Thoracic aorta (tissue), 2 donors: Measurements from ENCODE around the gene CPT1C. TPM values are rescaled to one million over a fixed set of nuclear protein-coding genes. Genes with fewer than 3 reads are reported as not detected.

ENCODE experiments used
- ATAC-seq: fragments of 150-250 bp; one replicate; pipeline ENCODE4 v1.8.0; 2017; ENCODE audit warnings: low read depth; ENCODE audit not compliant: insufficient number of reproducible peaks, low FRiP score
- DNase-seq: peaks from one replicate; pipeline ENCODE4 v3.0.0-alpha.2; 2020; ENCODE audit warnings: low spot score
- H3K27ac ChIP-seq, 2 donors: fragments of 200-600 bp; sonication (generic); 1 replicate in 1 of 2; 2 replicates in 1 of 2; pipeline ENCODE4 v1.5.1; 2016; ENCODE audit warnings: mild to moderate bottlenecking in 2 of 2, moderate library complexity in 2 of 2
- H3K27me3 ChIP-seq: fragments of 200-600 bp; sonication (generic); replicated peaks from 2 replicates; pipeline ENCODE4 v1.6.0; 2016; ENCODE audit warnings: mild to moderate bottlenecking; ENCODE audit not compliant: insufficient read depth
- H3K36me3 ChIP-seq: fragments of 200-600 bp; sonication (generic); one replicate; pipeline ENCODE4 v1.5.1; 2016
- H3K4me1 ChIP-seq, 2 donors: fragments of 200-600 bp; sonication (generic); 1 replicate in 1 of 2; 2 replicates in 1 of 2; pipeline versions ENCODE4 v1.5.1 to v1.6.0; 2016; ENCODE audit warnings: low read depth in 2 of 2, mild to moderate bottlenecking in 1 of 2; ENCODE audit not compliant: control insufficient read depth in 1 of 2
- H3K4me3 ChIP-seq: fragments of 200-600 bp; sonication (generic); 2 replicates; pipeline ENCODE4 v1.5.1; 2016; ENCODE audit warnings: mild to moderate bottlenecking
- H3K9me3 ChIP-seq: fragments of 200-600 bp; sonication (generic); 2 replicates; pipeline ENCODE4 v1.5.1; 2016
- CTCF ChIP-seq: fragments of 200-600 bp; sonication (generic); IDR thresholded peaks from one replicate; pipeline ENCODE4 v1.5.1; 2019; ENCODE audit warnings: antibody characterized with exemption
- total RNA-seq, 2 donors: library from RNA; depleted of rRNA; stranded (reverse); fragments of >200 nt; gene quantifications; one replicate each; pipeline versions ENCODE4 v1.1.0 to v1.2.3, GENCODE V29; 2016

Gene CPT1C
- total RNA-seq, 2 donors from 2014 or later, result 2.5 to 3.9 TPM

GRCh38 chr19:49749771-49750170, 58.9 kb downstream of the CPT1C start:
- Histone ChIP-seq H3K4me1 (no peaks in the 10 kb centered on the region), H3K27ac (no peak overlapping the region), H3K27me3 (no peaks in the 10 kb centered on the region), H3K36me3 (no peaks in the 10 kb centered on the region), H3K4me3 (no peak overlapping the region), H3K9me3 (no peaks in the 10 kb centered on the region)
- no peak for TF ChIP-seq CTCF
- DNase-seq (no peak), ATAC-seq (no peak)

- no peak overlapping the region for H3K4me3 ChIP-seq
- TF ChIP-seq CTCF, result no peak
- H3K4me1 ChIP-seq, result no peaks in the 10 kb centered on the region
- no peak overlapping the region for H3K27ac ChIP-seq
- no peak for DNase-seq
- H3K27me3 ChIP-seq, result no peaks in the 10 kb centered on the region
- peaks cover 7% of the 10 kb centered on the region for H3K9me3 ChIP-seq
- H3K36me3 ChIP-seq, result no peaks in the 10 kb centered on the region
- no peak for ATAC-seq
Observed at GRCh38 chr19:49752701-49753100, 61.8 kb downstream of the CPT1C start.

GRCh38 chr19:49755956-49756355, 65.0 kb downstream of the CPT1C start:
- ATAC-seq, result no peak
- no peaks in the 10 kb centered on the region for H3K36me3 ChIP-seq
- no peak for DNase-seq
- no peak overlapping the region for H3K4me3 ChIP-seq
- peaks cover 7% of the 10 kb centered on the region for H3K9me3 ChIP-seq
- TF ChIP-seq CTCF, result no peak
- H3K27me3 ChIP-seq, result no peaks in the 10 kb centered on the region
- H3K4me1 ChIP-seq, result no peaks in the 10 kb centered on the region
- H3K27ac ChIP-seq, result no peak overlapping the region

- DNase-seq, result no peak
- ATAC-seq, result no peak
Observed at GRCh38 chr19:49758292-49758691, 67.4 kb downstream of the CPT1C start.

GRCh38 chr19:49761249-49761624, 70.3 kb downstream of the CPT1C start:
- Histone ChIP-seq H3K27me3 (no peaks in the 10 kb centered on the region), H3K36me3 (no peaks in the 10 kb centered on the region), H3K4me1 (peaks cover 7% of the 10 kb centered on the region in 2 donors), H3K4me3 (no peak overlapping the region), H3K9me3 (peaks cover under 1% of the 10 kb centered on the region), H3K27ac (peak overlapping the region in 1 of 2 donors; percentile 15)
- TF ChIP-seq CTCF, result no peak
- no peak for ATAC-seq
- DNase-seq, result no peak

More at GRCh38 chr19:49758292-49758691, 67.4 kb downstream of the CPT1C start:
- Histone ChIP-seq H3K9me3 (peaks cover 7% of the 10 kb centered on the region), H3K36me3 (no peaks in the 10 kb centered on the region), H3K27me3 (no peaks in the 10 kb centered on the region), H3K4me1 (no peaks in the 10 kb centered on the region), H3K4me3 (no peak overlapping the region), H3K27ac (no peak overlapping the region)
- no peak for TF ChIP-seq CTCF
